Activated CD4-positive, alpha-beta T cell treated with anti-CD3 and anti-CD28 coated beads for 24 hours (primary cell): ENCODE results near the gene OPA3.

Experiments used
- DNase-seq, 2 donors: peaks; one replicate each; pipeline ENCODE4 v3.0.0-alpha.2; 2020; ENCODE audit warnings: low read depth in 2 of 2

OPA3 gene

GRCh38 chr19:45598267-45599001 lies 13.8 kb upstream of the OPA3 start:
- no peak for DNase-seq

DNA sequence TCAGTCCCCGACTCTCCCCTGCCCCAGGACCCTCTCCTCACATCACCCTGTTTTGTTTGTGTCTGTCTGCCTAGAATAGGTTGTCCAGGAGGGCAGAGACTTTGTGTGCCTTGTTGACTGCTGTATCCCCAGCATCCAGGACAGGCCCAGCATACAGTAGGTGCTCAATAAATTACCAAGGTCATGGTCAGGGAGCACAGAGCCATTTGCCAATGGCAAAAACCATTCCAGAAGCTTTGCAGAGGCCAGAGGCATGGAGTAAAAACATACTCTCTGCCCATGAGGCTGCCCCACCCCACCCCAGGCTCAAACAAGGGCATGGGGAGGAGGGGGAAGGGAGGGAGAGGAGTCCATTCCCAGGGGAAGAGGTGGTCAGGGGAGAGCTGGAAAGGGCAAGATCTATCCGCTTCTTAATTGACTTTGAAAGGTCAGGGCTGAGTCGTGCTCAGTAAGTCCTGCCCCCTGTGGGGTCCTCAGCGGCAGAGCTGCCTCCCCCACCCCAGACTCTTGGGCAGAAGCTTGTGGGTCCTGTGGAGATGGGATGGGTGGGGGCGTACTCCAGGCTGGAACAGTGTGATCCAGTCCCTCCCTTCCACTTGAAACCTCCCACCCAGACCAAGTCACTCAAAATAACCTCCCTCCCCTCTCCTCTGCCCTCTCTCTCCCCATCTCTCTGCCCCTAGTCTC lies 13.0 kb upstream of the OPA3 start:
- no peak for DNase-seq

DNA sequence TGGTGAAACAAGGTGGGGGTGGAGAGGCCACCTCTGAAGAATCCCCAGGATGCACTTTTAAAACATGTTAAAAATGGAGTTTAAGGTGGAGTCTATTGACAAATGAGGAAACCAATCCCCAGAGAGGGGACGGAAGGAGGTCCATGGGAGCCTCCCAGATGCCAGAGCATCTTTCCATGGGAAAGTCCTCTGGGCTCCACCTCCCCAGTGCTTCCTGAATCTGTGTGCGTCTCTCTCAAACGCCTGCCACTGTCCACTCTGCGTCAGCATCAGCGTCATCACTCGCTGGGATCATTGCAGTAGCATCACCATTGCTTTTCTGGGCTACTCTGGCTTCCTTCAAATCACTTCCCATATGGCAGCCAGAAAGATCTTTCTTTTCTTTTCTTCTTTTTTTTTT lies 11.2 kb upstream of the OPA3 start:
- no peak for DNase-seq

DNA sequence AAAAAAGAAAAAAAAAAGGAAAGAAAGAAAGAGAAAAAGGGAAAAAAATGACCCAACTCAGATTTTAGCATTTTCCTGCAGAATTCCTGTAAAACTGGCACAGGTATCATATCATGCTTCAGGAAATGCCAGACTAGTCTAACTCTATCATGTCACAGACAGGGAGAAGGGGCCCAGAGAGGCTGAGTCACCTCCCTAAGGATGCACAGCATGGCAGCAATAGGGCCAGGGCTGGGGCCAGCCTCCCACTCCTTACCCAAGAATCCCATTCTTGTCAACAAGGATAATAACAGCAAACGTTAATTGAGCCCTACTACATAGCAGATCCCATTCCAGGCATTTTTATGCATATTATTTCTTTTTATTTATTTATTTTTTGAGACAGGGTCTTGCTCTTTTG lies 8.9 kb upstream of the OPA3 start:
- no peak for DNase-seq

DNA sequence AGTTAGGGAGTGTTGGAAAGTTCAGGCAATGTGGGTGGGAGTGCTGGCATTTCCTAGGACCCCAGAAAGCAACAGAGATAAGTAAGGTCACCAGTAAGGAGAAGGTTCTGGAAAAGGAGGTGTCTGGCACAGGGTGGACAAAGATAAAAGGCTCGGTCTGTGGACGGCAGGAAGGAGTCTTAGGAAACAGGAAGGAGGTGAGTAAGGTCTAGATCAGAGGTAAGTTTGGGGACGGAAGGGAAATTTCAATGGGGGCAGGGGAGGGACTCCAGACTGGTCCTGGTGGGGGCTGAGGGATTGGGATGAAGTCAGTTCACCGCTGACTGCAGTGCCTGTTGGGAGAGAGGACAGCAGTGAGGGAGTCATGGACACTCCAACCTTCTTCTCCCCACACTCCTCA lies 7.8 kb upstream of the OPA3 start:
- DNase-seq, result no peak

DNA sequence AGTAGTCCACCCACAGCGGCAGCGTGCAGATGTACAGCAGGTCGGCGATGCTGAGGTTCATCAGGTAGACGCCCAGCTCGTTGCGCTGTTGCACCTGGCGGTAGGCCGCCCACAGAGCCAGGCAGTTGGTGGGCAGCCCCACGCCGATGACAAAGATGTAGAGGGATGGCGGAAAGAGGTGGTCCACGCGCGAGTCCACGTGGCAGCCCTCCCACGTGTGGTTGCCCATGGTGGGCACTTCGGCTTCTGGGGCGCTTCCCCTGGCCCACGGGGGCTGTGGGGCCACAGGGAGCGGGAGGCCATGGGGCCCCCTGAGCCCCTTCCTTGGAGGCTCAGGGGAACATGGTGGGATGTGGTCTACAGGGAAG lies 7.0 kb upstream of the OPA3 start:
- DNase-seq, result no peak

GRCh38 chr19:45591004-45591637 lies 6.5 kb upstream of the OPA3 start:
- peak in 1 of 2 donors; percentile 45 for DNase-seq

DNA sequence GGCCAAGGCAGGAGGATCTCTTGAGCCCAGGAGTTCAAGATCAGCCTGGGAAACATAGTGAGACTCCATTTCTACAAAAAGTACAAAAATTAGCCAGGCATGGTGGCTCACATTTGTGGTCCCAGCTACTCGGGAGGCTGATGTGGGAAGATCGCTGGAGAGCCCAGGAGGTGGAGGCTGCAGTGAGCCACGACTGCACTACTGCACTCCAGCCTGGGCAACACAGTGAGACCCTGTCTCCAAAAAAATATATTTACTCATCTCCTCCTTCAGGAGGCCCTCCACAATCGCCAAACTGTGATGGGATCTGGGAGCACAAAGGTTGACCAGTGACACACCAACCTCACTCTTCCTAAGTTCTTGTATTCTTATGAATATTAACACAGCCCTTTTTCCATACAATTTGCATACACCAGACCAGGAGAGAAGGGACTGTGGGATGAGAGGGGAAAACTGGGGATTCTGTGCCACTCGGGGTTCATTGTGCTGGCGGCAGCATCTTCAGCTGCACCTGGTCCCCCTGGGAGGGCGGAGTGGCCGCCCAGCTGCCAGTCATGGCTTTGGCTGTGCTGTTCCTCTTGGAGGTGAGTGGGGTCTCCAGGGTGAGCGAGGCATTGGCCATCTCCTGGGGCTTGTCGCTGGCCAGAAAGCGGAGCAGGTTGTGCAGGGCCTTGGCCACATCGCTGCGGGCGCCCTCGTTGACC lies 5.8 kb upstream of the OPA3 start:
- no peak for DNase-seq

GRCh38 chr19:45589768-45590167 lies 5.2 kb upstream of the OPA3 start:
- DNase-seq, result no peak

- no peak for DNase-seq
Observed at GRCh38 chr19:45587873-45588272, 3.3 kb upstream of the OPA3 start.

DNA sequence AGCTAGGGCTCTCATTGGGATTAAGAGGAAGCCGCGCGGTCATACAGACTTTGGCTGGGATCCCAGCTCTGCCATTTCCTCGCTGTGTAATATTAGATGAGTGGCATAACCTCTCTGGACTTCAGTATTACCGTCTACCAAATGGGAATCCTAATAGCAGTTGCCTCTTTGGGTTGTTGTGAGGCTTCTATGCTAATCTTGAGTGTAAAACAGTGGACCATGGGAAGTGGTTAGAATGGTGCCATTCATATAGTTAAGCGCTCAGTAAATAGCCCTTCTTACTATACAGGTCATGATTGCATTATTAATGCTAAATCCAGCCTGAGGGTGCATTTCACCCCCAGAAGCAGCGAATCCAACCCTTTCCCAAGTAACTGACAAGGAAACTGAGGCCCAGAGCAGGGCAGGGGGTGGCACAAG lies 566 bp upstream of the OPA3 start:
- no peak for DNase-seq

- no peak for DNase-seq
Observed at GRCh38 chr19:45581576-45581975, 3.0 kb downstream of the OPA3 start.

- DNase-seq, result no peak
Observed at GRCh38 chr19:45578861-45579260, 5.7 kb downstream of the OPA3 start.

- no peak for DNase-seq
Observed at GRCh38 chr19:45577111-45577905, 7.3 kb downstream of the OPA3 start.

DNA sequence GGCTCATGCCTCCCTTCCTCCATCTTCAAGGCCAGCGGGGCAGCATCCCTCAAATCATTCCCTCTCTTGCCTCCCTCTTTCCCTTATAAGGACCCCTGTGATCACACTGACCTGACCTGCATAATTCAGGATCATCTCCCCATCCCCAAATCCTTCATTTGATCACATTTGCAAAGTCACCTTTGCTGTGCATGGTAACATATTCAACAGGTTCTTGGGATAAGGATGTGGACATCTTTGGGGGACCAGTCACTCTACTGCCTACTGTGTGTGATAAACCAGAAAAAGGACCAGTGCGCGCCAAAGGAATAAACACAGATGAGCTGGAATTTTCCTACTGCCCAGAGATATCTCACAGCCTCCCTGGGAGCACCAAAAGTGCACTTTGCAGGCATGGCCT lies 7.9 kb downstream of the OPA3 start:
- DNase-seq, result no peak

- no peak for DNase-seq
Observed at GRCh38 chr19:45575216-45575615, 9.4 kb downstream of the OPA3 start.

GRCh38 chr19:45574526-45574925 lies 10.1 kb downstream of the OPA3 start:
- no peak for DNase-seq

DNA sequence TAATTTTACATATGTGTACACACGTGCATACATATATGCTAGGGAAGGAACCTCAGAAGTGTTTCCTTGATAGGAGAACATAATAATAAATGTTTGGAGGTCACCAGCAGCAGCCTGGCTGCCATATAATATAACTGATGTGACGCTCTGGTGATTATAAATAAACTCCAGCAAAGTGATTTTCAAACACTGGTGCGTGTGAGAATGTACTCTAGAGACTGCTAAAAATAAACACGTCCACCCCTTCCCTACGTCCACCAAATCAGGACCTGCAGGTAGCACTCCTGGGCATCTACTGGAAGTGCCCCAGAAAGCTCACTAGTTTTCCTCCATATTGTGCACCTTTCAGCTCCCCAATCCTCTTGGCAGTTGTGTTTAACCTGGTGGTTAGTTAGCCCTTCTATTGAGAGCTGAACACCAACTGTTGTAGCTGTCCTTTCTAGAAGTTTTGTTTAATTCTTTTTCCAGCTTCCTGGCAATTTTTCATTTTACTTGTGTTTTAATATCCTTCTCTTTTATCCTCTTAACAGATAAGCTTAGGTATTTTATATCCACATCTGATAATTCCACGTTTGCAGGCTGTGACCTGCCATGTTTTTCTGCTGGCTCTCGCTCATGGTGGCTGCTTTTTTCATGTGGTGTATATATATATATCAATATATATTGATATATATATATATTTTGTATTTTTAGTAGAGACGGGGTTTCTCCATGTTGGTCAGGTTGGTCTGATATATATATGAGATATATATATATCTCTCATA lies 13.0 kb downstream of the OPA3 start:
- DNase-seq, result no peak

GRCh38 chr19:45569619-45570421 lies 14.8 kb downstream of the OPA3 start:
- DNase-seq, result peak; percentile 40 to 57

GRCh38 chr19:45568732-45569131 lies 15.9 kb downstream of the OPA3 start:
- no peak for DNase-seq
